ENCODE measurements around the gene IFT22.
"Not testable (repeated sequence)": the region's sequence is repeated elsewhere in the genome, so short reads cannot be mapped to it uniquely, and the experiment has no call there.

GRCh38 chr7:101280912-101281311 lies 40.7 kb downstream of the IFT22 start:
- TF ChIP-seq CTCF (IDR thresholded peaks at IDR 0.05; ENCODE audit: borderline replicate concordance, extremely low read depth, low read length, poor library complexity, severe bottlenecking); EZH2 (IDR thresholded peaks at IDR 0.05; ENCODE audit: borderline replicate concordance, low read depth, low read length, severe bottlenecking): not testable (repeated sequence)

All from DND-41 (cell line).